SK-N-SH (cell line): Measurements from ENCODE around the gene TARS1. TPM values are rescaled to one million over a fixed set of nuclear protein-coding genes. Genes with fewer than 3 reads are reported as not detected.

Source experiments
- CTCF ChIA-PET: fragments of 300-600, 350-600 bp; formaldehyde crosslinking; extraction: SDS; loops from one replicate; lab custom pipeline; 2021; lab: Yijun Ruan, JAX
- POLR2A ChIA-PET: fragments of 350-600 bp; sonication (Branson Sonifier 250); formaldehyde crosslinking; extraction: SDS; loops from one replicate; lab custom pipeline; 2020; ENCODE audit warnings: antibody characterized with exemption, inconsistent platforms; lab: Yijun Ruan, JAX
- DNase-seq: peaks from one replicate; pipeline ENCODE4 v3.0.0; 2012
- H2AFZ ChIP-seq: fragments of 200-600 bp; sonication (generic); 2 replicates; pipeline ENCODE4 v1.8.1; 2016; ENCODE audit warnings: antibody characterized with exemption, mild to moderate bottlenecking, low read depth
- H3F3A ChIP-seq: fragments of 200-600 bp; sonication (generic); replicated peaks from 2 replicates; pipeline ENCODE3; 2016; ENCODE audit warnings: antibody characterized with exemption, mild to moderate bottlenecking; ENCODE audit not compliant: insufficient read depth
- H3K27ac ChIP-seq, 2 experiments: fragments of 200-500 bp in 1 of 2; fragments of 200-600 bp in 1 of 2; sonication (Bioruptor generic) in 1 of 2; sonication (generic), shearing (Covaris generic) in 1 of 2; 2 replicates each; pipeline versions ENCODE4 v1.5.1 to v1.6.1; 2014 to 2016; ENCODE audit warnings: low read depth in 2 of 2, inconsistent platforms in 1 of 2, low read length in 1 of 2, mild to moderate bottlenecking in 1 of 2, mixed read lengths in 1 of 2
- H3K27me3 ChIP-seq: fragments of 200-600 bp; sonication (generic), shearing (Covaris generic); 2 replicates; pipeline ENCODE4 v1.6.1; 2016; ENCODE audit warnings: mixed run types; ENCODE audit not compliant: insufficient read depth
- H3K36me3 ChIP-seq, 2 experiments: fragments of 200-500 bp in 1 of 2; fragments of 200-600 bp in 1 of 2; sonication (Bioruptor generic) in 1 of 2; sonication (generic) in 1 of 2; replicated peaks in 1 of 2; 2 replicates each; pipeline versions ENCODE3 to v1.5.1; 2014 to 2016; ENCODE audit warnings: low read length in 1 of 2, mild to moderate bottlenecking in 1 of 2; ENCODE audit not compliant: insufficient read depth in 2 of 2, control insufficient read depth in 1 of 2
- H3K4me1 ChIP-seq, 2 experiments: fragments of 200-500 bp in 1 of 2; fragments of 200-600 bp in 1 of 2; sonication (Bioruptor generic) in 1 of 2; sonication (generic), shearing (Covaris generic) in 1 of 2; 2 replicates each; pipeline versions ENCODE4 v1.5.1 to v1.6.1; 2014 to 2016; ENCODE audit warnings: low read depth in 1 of 2, low read length in 1 of 2, mixed run types in 1 of 2; ENCODE audit not compliant: insufficient read depth in 2 of 2, control insufficient read depth in 1 of 2
- H3K4me2 ChIP-seq: fragments of 200-600 bp; sonication (generic), shearing (Covaris generic); 2 replicates; pipeline ENCODE4 v1.6.1; 2017; ENCODE audit warnings: mixed run types
- H3K4me3 ChIP-seq, 2 experiments: fragments of 200-500 bp in 1 of 2; fragments of 200-600 bp in 1 of 2; sonication (Bioruptor generic) in 1 of 2; sonication (generic), shearing (Covaris generic) in 1 of 2; 2 replicates each; pipeline versions ENCODE4 v1.5.1 to v1.8.1; 2014 to 2016; ENCODE audit warnings: low read depth in 2 of 2, inconsistent platforms in 1 of 2, low read length in 1 of 2, mild to moderate bottlenecking in 1 of 2, mixed read lengths in 1 of 2, moderate library complexity in 1 of 2
- H3K79me2 ChIP-seq: fragments of 200-600 bp; sonication (generic); 2 replicates; pipeline ENCODE4 v1.8.1; 2017; ENCODE audit warnings: mild to moderate bottlenecking; ENCODE audit not compliant: insufficient read depth
- H3K9ac ChIP-seq: fragments of 200-600 bp; sonication (generic); 2 replicates; pipeline ENCODE4 v1.6.1; 2017; ENCODE audit warnings: mixed run types
- H3K9me2 ChIP-seq: fragments of 200-600 bp; sonication (generic); 2 replicates; pipeline ENCODE4 v1.6.1; 2017; ENCODE audit warnings: mixed run types
- H3K9me3 ChIP-seq: fragments of 200-600 bp; sonication (generic); 2 replicates; pipeline ENCODE4 v1.6.1; 2017; ENCODE audit warnings: mixed run types, mild to moderate bottlenecking, moderate library complexity
- H4K20me1 ChIP-seq: fragments of 200-600 bp; sonication (generic); 2 replicates; pipeline ENCODE4 v1.6.1; 2017; ENCODE audit warnings: mild to moderate bottlenecking, mixed run types; ENCODE audit not compliant: insufficient read depth
- ELF1 ChIP-seq: IDR thresholded peaks from 2 replicates; pipeline ENCODE4 v1.4.0; 2012
- EZH2phosphoT487 ChIP-seq: fragments of 200-600 bp; sonication (generic); IDR thresholded peaks from 2 replicates; pipeline ENCODE4 v1.6.1; 2017; ENCODE audit warnings: low read depth, mixed run types, mild to moderate bottlenecking, antibody characterized with exemption, moderate library complexity, borderline replicate concordance
- FOSL2 ChIP-seq: IDR thresholded peaks from 2 replicates; pipeline ENCODE4 v1.4.0; 2012; ENCODE audit warnings: low read depth, mild to moderate bottlenecking, moderate library complexity, borderline replicate concordance
- GATA2 ChIP-seq: sonication (generic); formaldehyde crosslinking; IDR thresholded peaks from 2 replicates; pipeline ENCODE4 v1.5.0; 2020; ENCODE audit warnings: mild to moderate bottlenecking, missing genetic modification reagents
- JUND ChIP-seq: IDR thresholded peaks from 2 replicates; pipeline ENCODE4 v1.4.0; 2012
- MEF2A ChIP-seq: IDR thresholded peaks from 2 replicates; pipeline ENCODE4 v1.4.0; 2012; ENCODE audit warnings: low read depth, borderline replicate concordance
- RCOR1 ChIP-seq: fragments of 150-350 bp; IDR thresholded peaks from 2 replicates; pipeline ENCODE4 v1.6.1; 2017; ENCODE audit warnings: antibody characterized with exemption, low read length
- SIN3A ChIP-seq: IDR thresholded peaks from 2 replicates; pipeline ENCODE4 v1.6.1; 2012; ENCODE audit warnings: low read depth, mild to moderate bottlenecking, low read length, moderate library complexity, borderline replicate concordance
- SMC3 ChIP-seq: IDR thresholded peaks from 2 replicates; pipeline ENCODE4 v1.6.1; 2012; ENCODE audit warnings: low read depth, low read length, improper control_type of control experiment
- TCF12 ChIP-seq: IDR thresholded peaks from 2 replicates; pipeline ENCODE4 v1.4.0; 2012
- TEAD4 ChIP-seq: IDR thresholded peaks from 2 replicates; pipeline ENCODE4 v1.4.0; 2012; ENCODE audit warnings: mild to moderate bottlenecking, borderline replicate concordance; ENCODE audit not compliant: insufficient read depth
- USF2 ChIP-seq: fragments of 150-350 bp; IDR thresholded peaks from 2 replicates; pipeline ENCODE4 v1.6.1; 2017; ENCODE audit warnings: antibody characterized with exemption, low read length, low read depth, borderline replicate concordance
- ZBTB33 ChIP-seq: IDR thresholded peaks from 2 replicates; pipeline ENCODE4 v1.4.0; 2012; ENCODE audit warnings: low read depth, borderline replicate concordance
- WGBS: methylation state at CpG from one replicate; pipeline ENCODE4 v1.1.6; 2017; ENCODE audit warnings: low lambda C conversion rate; 5-methylcytosine and 5-hydroxymethylcytosine counted together
- polyA plus RNA-seq, 3 experiments: library from polyadenylated mRNA; depleted of rRNA; stranded (reverse); fragments of >200 nt; gene quantifications; 2 replicates each; pipeline ENCODE4 v1.2.3, GENCODE V29; 2012
- TF ChIP-seq, protein P1 (sequence below): fragments of 150-350 bp; IDR thresholded peaks from 2 replicates; pipeline ENCODE4 v1.6.1; 2016; ENCODE audit warnings: mild to moderate bottlenecking, low read depth, low read length
- TF ChIP-seq, protein P2 (sequence below): IDR thresholded peaks from 2 replicates; pipeline ENCODE4 v1.6.1; 2012; ENCODE audit warnings: mild to moderate bottlenecking, low read depth, low read length, moderate library complexity

TARS1 gene
- polyA plus RNA-seq, 1 of the 3 experiments (the other 2 are of a cell fraction) = 58.4 TPM

GRCh38 chr5:33457817-33458216, 17.1 kb downstream of the TARS1 start:
- H3K27me3 ChIP-seq = no peaks in the 10 kb centered on the region
- no peak overlapping the region for H3K4me3 ChIP-seq
- peaks cover 36% of the 10 kb centered on the region for H3K79me2 ChIP-seq
- WGBS = 93% methylated on average over 1 of the region's 1 CpG
- no peak for DNase-seq
- H3K4me2 ChIP-seq = no peak overlapping the region
- no peaks in the 10 kb centered on the region for H3K9me3 ChIP-seq
- H4K20me1 ChIP-seq = peaks cover 8% of the 10 kb centered on the region; the same call in 1 of the 2 replicates
- no peak overlapping the region for H2AFZ ChIP-seq
- H3K4me1 ChIP-seq = no peaks in the 10 kb centered on the region
- no peak overlapping the region for H3K9ac ChIP-seq
- no peak overlapping the region for H3K27ac ChIP-seq
- TF ChIP-seq, protein P1, sequence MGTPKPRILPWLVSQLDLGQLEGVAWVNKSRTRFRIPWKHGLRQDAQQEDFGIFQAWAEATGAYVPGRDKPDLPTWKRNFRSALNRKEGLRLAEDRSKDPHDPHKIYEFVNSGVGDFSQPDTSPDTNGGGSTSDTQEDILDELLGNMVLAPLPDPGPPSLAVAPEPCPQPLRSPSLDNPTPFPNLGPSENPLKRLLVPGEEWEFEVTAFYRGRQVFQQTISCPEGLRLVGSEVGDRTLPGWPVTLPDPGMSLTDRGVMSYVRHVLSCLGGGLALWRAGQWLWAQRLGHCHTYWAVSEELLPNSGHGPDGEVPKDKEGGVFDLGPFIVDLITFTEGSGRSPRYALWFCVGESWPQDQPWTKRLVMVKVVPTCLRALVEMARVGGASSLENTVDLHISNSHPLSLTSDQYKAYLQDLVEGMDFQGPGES = no peak
- no peak for TF ChIP-seq GATA2 (CRISPR knock-in tag)
- TF ChIP-seq FOSL2 = no peak
- TF ChIP-seq ELF1 = no peak
- no peak for TF ChIP-seq SIN3A
- H3K36me3 ChIP-seq = peaks cover 97 to 100% of the 10 kb centered on the region in 2 experiments
- H3F3A ChIP-seq = peaks cover 19% of the 10 kb centered on the region
- H3K9me2 ChIP-seq = no peaks in the 10 kb centered on the region
- CTCF ChIA-PET = interaction anchor here (1.2 to 1.3 kb wide), 2 partner anchors 11 to 478 kb away, joined by 3 to 5 read pairs; partner anchors contain the start of gene RXFP3
- POLR2A ChIA-PET = no interaction called here

DNA sequence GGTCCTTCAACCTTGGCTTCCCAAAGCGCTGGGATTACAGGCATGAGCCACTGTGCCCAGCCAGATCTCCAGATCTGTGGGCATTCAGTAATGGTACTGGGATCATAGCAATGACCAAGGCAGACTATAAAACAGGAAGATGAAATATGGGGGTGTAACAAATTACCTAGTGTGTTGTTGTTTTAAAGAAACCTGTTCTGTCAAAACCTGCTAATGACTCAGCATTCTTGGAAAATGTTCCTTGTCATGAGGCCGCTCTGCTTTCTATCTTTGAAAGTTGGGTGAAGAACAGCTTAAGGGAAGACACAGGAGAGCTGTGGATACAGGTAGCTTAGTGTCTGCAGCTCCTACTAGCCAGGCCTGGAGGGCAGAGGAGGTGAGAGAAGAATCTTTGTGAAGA, 19.4 kb downstream of the TARS1 start:
- Histone ChIP-seq H3K27ac (no peak overlapping the region), H3F3A (peaks cover 23% of the 10 kb centered on the region), H3K4me1 (no peaks in the 10 kb centered on the region), H3K36me3 (peaks cover 96 to 98% of the 10 kb centered on the region in 2 experiments), H3K79me2 (peaks cover 26% of the 10 kb centered on the region), H3K4me3 (no peak overlapping the region), H3K4me2 (no peak overlapping the region), H3K9me3 (no peaks in the 10 kb centered on the region), H3K9me2 (no peaks in the 10 kb centered on the region), H3K9ac (no peak overlapping the region), H3K27me3 (no peaks in the 10 kb centered on the region), H2AFZ (no peak overlapping the region), H4K20me1 (no peaks in the 10 kb centered on the region; the same call in 1 of the 2 replicates)
- DNase-seq = no peak
- ChIA-PET POLR2A (no interaction called here), CTCF (interaction anchor here (1.0 kb wide), 1 partner anchor 1014 kb away, joined by 3 read pairs; no protein-coding TSS in a partner anchor)
- WGBS = 95% methylated on average over 2 of the region's 2 CpGs
- TF ChIP-seq TEAD4 (no peak), MEF2A (no peak), USF2 (no peak), EZH2phosphoT487 (no peak), JUND (no peak), ZBTB33 (no peak), TCF12 (no peak), ELF1 (no peak), RCOR1 (no peak), FOSL2 (no peak), SMC3 (no peak)
- TF ChIP-seq, protein P2, sequence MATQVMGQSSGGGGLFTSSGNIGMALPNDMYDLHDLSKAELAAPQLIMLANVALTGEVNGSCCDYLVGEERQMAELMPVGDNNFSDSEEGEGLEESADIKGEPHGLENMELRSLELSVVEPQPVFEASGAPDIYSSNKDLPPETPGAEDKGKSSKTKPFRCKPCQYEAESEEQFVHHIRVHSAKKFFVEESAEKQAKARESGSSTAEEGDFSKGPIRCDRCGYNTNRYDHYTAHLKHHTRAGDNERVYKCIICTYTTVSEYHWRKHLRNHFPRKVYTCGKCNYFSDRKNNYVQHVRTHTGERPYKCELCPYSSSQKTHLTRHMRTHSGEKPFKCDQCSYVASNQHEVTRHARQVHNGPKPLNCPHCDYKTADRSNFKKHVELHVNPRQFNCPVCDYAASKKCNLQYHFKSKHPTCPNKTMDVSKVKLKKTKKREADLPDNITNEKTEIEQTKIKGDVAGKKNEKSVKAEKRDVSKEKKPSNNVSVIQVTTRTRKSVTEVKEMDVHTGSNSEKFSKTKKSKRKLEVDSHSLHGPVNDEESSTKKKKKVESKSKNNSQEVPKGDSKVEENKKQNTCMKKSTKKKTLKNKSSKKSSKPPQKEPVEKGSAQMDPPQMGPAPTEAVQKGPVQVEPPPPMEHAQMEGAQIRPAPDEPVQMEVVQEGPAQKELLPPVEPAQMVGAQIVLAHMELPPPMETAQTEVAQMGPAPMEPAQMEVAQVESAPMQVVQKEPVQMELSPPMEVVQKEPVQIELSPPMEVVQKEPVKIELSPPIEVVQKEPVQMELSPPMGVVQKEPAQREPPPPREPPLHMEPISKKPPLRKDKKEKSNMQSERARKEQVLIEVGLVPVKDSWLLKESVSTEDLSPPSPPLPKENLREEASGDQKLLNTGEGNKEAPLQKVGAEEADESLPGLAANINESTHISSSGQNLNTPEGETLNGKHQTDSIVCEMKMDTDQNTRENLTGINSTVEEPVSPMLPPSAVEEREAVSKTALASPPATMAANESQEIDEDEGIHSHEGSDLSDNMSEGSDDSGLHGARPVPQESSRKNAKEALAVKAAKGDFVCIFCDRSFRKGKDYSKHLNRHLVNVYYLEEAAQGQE = no peak
